Breast epithelium (tissue), 4 donors: ENCODE measurements around the gene TNS1. TPM values are rescaled to one million over a fixed set of nuclear protein-coding genes. Genes with fewer than 3 reads are reported as not detected.

Experiments
- DNase-seq, 2 donors: peaks; one replicate each; pipeline ENCODE4 v3.0.0-alpha.2; 2019; ENCODE audit warnings: low spot score in 2 of 2
- H3K27ac ChIP-seq, 2 donors: fragments of 200-600 bp; sonication (generic) in 1 of 2; one replicate each; pipeline ENCODE4 v1.5.1; 2016 to 2019; ENCODE audit warnings: mild to moderate bottlenecking in 1 of 2
- H3K27me3 ChIP-seq, 2 donors: fragments of 200-600 bp; sonication (generic) in 1 of 2; one replicate each; pipeline versions ENCODE4 v1.5.1 to v1.6.0; 2017 to 2019; ENCODE audit warnings: control low read depth in 1 of 2, mild to moderate bottlenecking in 1 of 2
- H3K36me3 ChIP-seq: fragments of 200-600 bp; one replicate; pipeline ENCODE4 v1.5.1; 2019
- H3K4me1 ChIP-seq, 2 donors: fragments of 200-600 bp; sonication (generic); one replicate each; pipeline ENCODE4 v1.5.1; 2016 to 2019; ENCODE audit warnings: control low read depth in 1 of 2
- H3K4me3 ChIP-seq, 3 donors: fragments of 200-600 bp; sonication (generic); 1 replicate in 2 of 3; 2 replicates in 1 of 3; pipeline ENCODE4 v1.5.1; 2016 to 2019; ENCODE audit warnings: mild to moderate bottlenecking in 3 of 3, moderate library complexity in 2 of 3
- H3K9me3 ChIP-seq, 2 donors: fragments of 200-600 bp; sonication (generic) in 1 of 2; one replicate each; pipeline ENCODE4 v1.5.1; 2016 to 2019; ENCODE audit warnings: control low read depth in 1 of 2
- CTCF ChIP-seq, 3 donors: fragments of 450-650 bp; IDR thresholded peaks; one replicate each; pipeline ENCODE4 v1.5.1; 2016 to 2017; ENCODE audit warnings: antibody characterized with exemption in 3 of 3, mild to moderate bottlenecking in 3 of 3, moderate library complexity in 3 of 3
- POLR2A ChIP-seq: fragments of 450-650 bp; IDR thresholded peaks from one replicate; pipeline ENCODE4 v1.6.1; 2016; ENCODE audit warnings: antibody characterized with exemption, mild to moderate bottlenecking, moderate library complexity
- POLR2AphosphoS5 ChIP-seq, 3 donors: sonication (generic); formaldehyde crosslinking; IDR thresholded peaks; one replicate each; pipeline ENCODE4 v1.6.1; 2017; ENCODE audit warnings: antibody characterized with exemption in 3 of 3
- intact Hi-C: fragments of 100-400 bp; cut with DNase I; formaldehyde crosslinking; loops from one replicate; pipeline ENCODE4 v1.15.1; 2023; ENCODE audit warnings: low total_unique reads
- total RNA-seq, 3 donors: library from RNA; depleted of rRNA; stranded (reverse); fragments of >200 nt; gene quantifications; one replicate each; pipeline ENCODE4 v1.1.0, GENCODE V29; 2016

Gene TNS1
- total RNA-seq, 3 donors from 2014 or later = 141 to 577 (median 154) TPM

- intact Hi-C loops = loop anchor here (2.0 kb wide), 1 partner anchor 51 kb away; no protein-coding TSS in a partner anchor
Measured at GRCh38 chr2:217929757-217930707, 72.8 kb downstream of the TNS1 start.

GRCh38 chr2:217929272-217929671 lies 73.5 kb downstream of the TNS1 start:
- no peak for DNase-seq
- TF ChIP-seq CTCF (IDR thresholded peaks at IDR 0.05) = no peak
- TF ChIP-seq POLR2AphosphoS5 (IDR thresholded peaks at IDR 0.05) = no peak
- TF ChIP-seq POLR2A = no peak
- no peaks in the 10 kb centered on the region for H3K9me3 ChIP-seq
- no peaks in the 10 kb centered on the region for H3K36me3 ChIP-seq
- H3K4me1 ChIP-seq = peaks cover 24 to 45% of the 10 kb centered on the region in 2 donors
- H3K4me3 ChIP-seq = peak overlapping the region in 1 of 3 donors; percentile 30
- peak overlapping the region; percentile 91 to 96 for H3K27ac ChIP-seq
- intact Hi-C loops = loop anchor here (2.0 kb wide), 1 partner anchor 52 kb away; no protein-coding TSS in a partner anchor
- no peaks in the 10 kb centered on the region for H3K27me3 ChIP-seq

More at GRCh38 chr2:217929757-217930707, 72.8 kb downstream of the TNS1 start:
- DNase-seq = peak in 1 of 2 donors; percentile 93
- H3K4me1 ChIP-seq = peaks cover 27 to 49% of the 10 kb centered on the region in 2 donors
- peak overlapping the region; percentile 91 to 96 for H3K27ac ChIP-seq
- no peaks in the 10 kb centered on the region for H3K9me3 ChIP-seq
- no peaks in the 10 kb centered on the region for H3K36me3 ChIP-seq
- peak overlapping the region in 1 of 3 donors; percentile 23 for H3K4me3 ChIP-seq
- no peak for TF ChIP-seq CTCF (IDR thresholded peaks at IDR 0.05)
- TF ChIP-seq POLR2AphosphoS5 (IDR thresholded peaks at IDR 0.05) = peak; percentile 34 to 58 (median 53)
- TF ChIP-seq POLR2A = no peak
- H3K27me3 ChIP-seq = no peaks in the 10 kb centered on the region

- H3K36me3 ChIP-seq = no peaks in the 10 kb centered on the region
- peaks cover 17 to 43% of the 10 kb centered on the region in 2 donors for H3K4me1 ChIP-seq
- H3K27me3 ChIP-seq = no peaks in the 10 kb centered on the region
- TF ChIP-seq POLR2AphosphoS5 (IDR thresholded peaks at IDR 0.05) = peak in 1 of 3 donors; percentile 50
- no peak for TF ChIP-seq CTCF (IDR thresholded peaks at IDR 0.05)
- TF ChIP-seq POLR2A = no peak
- H3K9me3 ChIP-seq = no peaks in the 10 kb centered on the region
- peak overlapping the region; percentile 91 to 96 for H3K27ac ChIP-seq
- peak overlapping the region in 1 of 3 donors; percentile 28 for H3K4me3 ChIP-seq
- peak in 1 of 2 donors; percentile 64 for DNase-seq
- intact Hi-C loops = loop anchor here (2.0 kb wide), 1 partner anchor 52 kb away; no protein-coding TSS in a partner anchor
Measured at GRCh38 chr2:217928324-217929181, 74.2 kb downstream of the TNS1 start.

GRCh38 chr2:217927601-217928323 lies 75.0 kb downstream of the TNS1 start:
- intact Hi-C loops = loop anchor here (2.0 kb wide), 1 partner anchor 53 kb away; no protein-coding TSS in a partner anchor
- peak overlapping the region in 1 of 3 donors; percentile 28 for H3K4me3 ChIP-seq

More at GRCh38 chr2:217927601-217928323, 75.0 kb downstream of the TNS1 start:
- no peaks in the 10 kb centered on the region for H3K27me3 ChIP-seq
- H3K9me3 ChIP-seq = no peaks in the 10 kb centered on the region
- peaks cover 15 to 42% of the 10 kb centered on the region in 2 donors for H3K4me1 ChIP-seq
- no peaks in the 10 kb centered on the region for H3K36me3 ChIP-seq
- peak overlapping the region; percentile 91 to 96 for H3K27ac ChIP-seq
- no peak for TF ChIP-seq CTCF (IDR thresholded peaks at IDR 0.05)
- no peak for DNase-seq
